ENCODE measurements around the gene LYPD4. TPM values are rescaled to one million over a fixed set of nuclear protein-coding genes. Genes with fewer than 3 reads are reported as not detected.

LYPD4 gene
- total RNA-seq, 1 experiment from 2014 or later, result not detected

DNA sequence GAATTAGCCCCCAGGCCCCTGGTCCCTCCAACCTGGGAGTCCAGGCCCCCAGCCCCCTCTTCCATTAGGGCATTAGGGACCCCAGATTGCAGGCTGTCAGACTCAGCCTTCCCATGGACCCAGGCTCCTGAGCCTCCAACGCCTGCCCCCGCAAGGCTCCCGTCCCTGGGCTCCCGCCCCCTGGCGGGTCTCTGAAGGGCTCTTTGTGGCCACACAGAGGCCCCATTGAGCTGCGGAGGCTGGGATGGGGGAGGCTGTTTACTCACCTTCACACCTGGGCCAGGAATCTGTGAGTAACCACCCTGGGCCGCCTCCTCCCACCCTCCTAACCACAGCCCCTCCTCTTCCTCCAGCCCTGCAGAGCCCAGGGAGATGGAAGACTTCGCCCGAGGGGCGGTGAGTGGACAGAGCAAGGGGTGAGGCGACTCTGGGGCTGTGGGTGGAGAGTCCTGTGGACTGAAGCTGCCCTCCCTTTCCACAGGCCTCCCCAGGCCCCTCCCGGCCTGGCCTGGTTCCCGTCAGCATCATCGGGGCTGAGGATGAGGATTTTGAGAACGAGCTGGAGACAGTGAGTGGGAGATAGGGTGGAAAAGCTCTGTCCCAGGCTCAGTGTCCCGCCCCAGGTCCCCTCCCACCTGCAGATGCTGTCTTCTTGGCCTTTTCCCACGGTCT is 43.4 kb upstream of the LYPD4 start:
- BruUV-seq (replicated peaks), result no TSS peak
- Histone ChIP-seq H2AFZ (no peak overlapping the region), H3K79me2 (ENCODE audit: low read depth) (peaks cover 40% of the 10 kb centered on the region), H3K4me3 (peak overlapping the region; percentile 40; the same call in 1 of the 2 replicates), H4K20me1 (ENCODE audit: insufficient read depth) (peaks cover 19% of the 10 kb centered on the region), H3K9me2 (ENCODE audit: insufficient read depth) (no peaks in the 10 kb centered on the region), H3F3A (ENCODE audit: insufficient read depth, low read depth) (peaks cover 19% of the 10 kb centered on the region), H3K36me3 (ENCODE audit: low read depth) (peaks cover 13% of the 10 kb centered on the region; the same call in 1 of the 2 replicates), H3K9me3 (ENCODE audit: insufficient read depth, low read depth) (no peaks in the 10 kb centered on the region), H3K27ac (peak overlapping the region; percentile 45; the same call in 1 of the 2 replicates), H3K4me1 (replicated peaks; ENCODE audit: insufficient read depth) (peaks cover 31% of the 10 kb centered on the region), H3K4me2 (peak overlapping the region; percentile 83), H3K27me3 (ENCODE audit: insufficient read depth, low read depth) (no peaks in the 10 kb centered on the region)
- peak; percentile 93 to 97 for DNase-seq
- ChIA-PET POLR2A (ENCODE audit: unreplicated experiment) (interaction anchor here (0.6 to 0.7 kb wide), 3 partner anchors 15 to 20 kb away, joined by 4 to 8 read pairs (median 4); no protein-coding TSS in a partner anchor), CTCF (interaction anchor here (0.5 to 0.9 kb wide), 7 partner anchors 15 to 289 kb away, joined by 3 to 5 read pairs (median 3); no protein-coding TSS in a partner anchor)
- TF ChIP-seq EZH2 (IDR thresholded peaks at IDR 0.05; ENCODE audit: low read depth), result no peak
- peak; percentile 67 for TF ChIP-seq CTCF (conservative IDR thresholded peaks at IDR 0.05)
- intact Hi-C loops (cut with micrococcal nuclease; ENCODE audit: unreplicated experiment), result loop anchor here (2.0 to 5.0 kb wide), 3 partner anchors 47 to 189 kb away; partner anchors contain the start of gene ZNF574

- H2AFZ ChIP-seq, result no peak overlapping the region
- no peak for DNase-seq
- TF ChIP-seq CTCF (conservative IDR thresholded peaks at IDR 0.05), result no peak
- no peak for TF ChIP-seq EZH2 (IDR thresholded peaks at IDR 0.05; ENCODE audit: low read depth)
- peak overlapping the region; percentile 45; the same call in 1 of the 2 replicates for H3K27ac ChIP-seq
- no TSS peak for BruUV-seq (replicated peaks)
- CTCF ChIA-PET, result interaction anchor here (0.6 to 0.9 kb wide), 3 partner anchors 14 to 323 kb away, joined by 3 to 4 read pairs (median 3); no protein-coding TSS in a partner anchor
- peaks cover 27% of the 10 kb centered on the region for H3F3A ChIP-seq (ENCODE audit: insufficient read depth, low read depth)
- H3K4me3 ChIP-seq, result peak overlapping the region; percentile 40; the same call in 1 of the 2 replicates
- H3K79me2 ChIP-seq (ENCODE audit: low read depth), result peaks cover 40% of the 10 kb centered on the region
- H3K9me2 ChIP-seq (ENCODE audit: insufficient read depth), result no peaks in the 10 kb centered on the region
- H3K4me2 ChIP-seq, result peak overlapping the region; percentile 83
- H3K9me3 ChIP-seq (ENCODE audit: insufficient read depth, low read depth), result no peaks in the 10 kb centered on the region
- intact Hi-C loops (cut with micrococcal nuclease; ENCODE audit: unreplicated experiment), result loop anchor here (2.0 to 5.0 kb wide), 2 partner anchors 70 to 190 kb away; partner anchors contain the start of gene ZNF574
- H3K4me1 ChIP-seq (replicated peaks; ENCODE audit: insufficient read depth), result peaks cover 31% of the 10 kb centered on the region
- POLR2A ChIA-PET (ENCODE audit: unreplicated experiment), result interaction anchor here (0.6 to 0.7 kb wide), 2 partner anchors 28 to 1867 kb away, joined by 3 read pairs; partner anchors contain the start of gene SMG9
- peaks cover 13% of the 10 kb centered on the region; the same call in 1 of the 2 replicates for H3K36me3 ChIP-seq (ENCODE audit: low read depth)
- no peaks in the 10 kb centered on the region for H3K27me3 ChIP-seq (ENCODE audit: insufficient read depth, low read depth)
- H4K20me1 ChIP-seq (ENCODE audit: insufficient read depth), result peaks cover 14% of the 10 kb centered on the region
Observed at GRCh38 chr19:41886761-41887710, 42.6 kb upstream of the LYPD4 start.

Data from PC-9 (cell line).